Neural progenitor cell (in vitro differentiated cells): ENCODE data around the gene TNFRSF8.

Experiments used
- EZH2 ChIP-seq: fragments of 200-600 bp; sonication (generic); IDR thresholded peaks from 2 replicates; pipeline ENCODE4 v1.6.1; 2017; ENCODE audit warnings: antibody characterized with exemption, mild to moderate bottlenecking, moderate library complexity
- EZH2phosphoT487 ChIP-seq: fragments of 200-600 bp; sonication (generic); IDR thresholded peaks from 2 replicates; pipeline ENCODE4 v1.6.1; 2017; ENCODE audit warnings: antibody characterized with exemption
- TF ChIP-seq, protein P1 (sequence below): fragments of 200-600 bp; sonication (generic); IDR thresholded peaks from 2 replicates; pipeline ENCODE4 v1.5.1; 2017; ENCODE audit warnings: antibody characterized with exemption, mild to moderate bottlenecking

DNA sequence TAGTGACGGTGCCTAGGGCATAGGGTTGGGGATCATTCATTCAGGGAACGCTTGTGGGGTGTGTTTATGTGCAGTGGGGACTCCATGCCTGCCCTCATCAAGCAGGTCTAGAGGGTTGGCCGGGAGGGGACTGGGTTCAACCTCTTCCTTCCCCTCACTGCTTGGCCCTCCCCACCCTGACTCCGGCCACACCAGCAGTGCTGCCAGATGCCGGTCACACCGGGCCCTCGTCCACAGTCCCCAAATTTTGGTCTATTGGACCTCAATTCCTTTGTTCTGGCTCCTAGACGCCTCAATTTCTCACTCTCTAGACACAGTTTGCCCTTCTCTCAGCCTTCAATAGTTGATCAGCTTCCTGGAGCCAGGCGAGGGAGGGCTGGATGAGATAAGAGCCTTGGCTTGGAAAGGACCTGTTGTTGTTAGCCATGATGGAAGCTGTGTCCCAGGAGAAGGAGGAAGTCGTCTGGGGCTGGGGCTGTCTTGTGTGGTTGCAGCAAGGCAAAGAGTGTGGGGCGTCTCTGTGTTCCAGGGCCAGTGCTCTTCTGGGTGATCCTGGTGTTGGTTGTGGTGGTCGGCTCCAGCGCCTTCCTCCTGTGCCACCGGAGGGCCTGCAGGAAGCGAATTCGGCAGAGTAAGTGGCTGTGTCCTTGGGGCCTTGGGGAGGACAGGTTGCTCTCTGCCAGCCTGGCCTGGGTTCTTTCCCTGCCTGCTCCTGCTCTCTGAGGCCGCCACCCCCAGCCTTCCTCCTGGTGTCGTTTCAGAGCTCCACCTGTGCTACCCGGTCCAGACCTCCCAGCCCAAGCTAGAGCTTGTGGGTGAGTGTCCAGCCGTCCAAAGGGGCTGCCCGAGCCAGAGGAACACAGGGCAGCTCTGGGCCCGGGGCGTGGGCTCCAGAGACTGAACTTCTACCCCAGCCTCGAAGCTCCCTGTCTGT, 62.6 kb downstream of the TNFRSF8 start:
- TF ChIP-seq, protein P1, sequence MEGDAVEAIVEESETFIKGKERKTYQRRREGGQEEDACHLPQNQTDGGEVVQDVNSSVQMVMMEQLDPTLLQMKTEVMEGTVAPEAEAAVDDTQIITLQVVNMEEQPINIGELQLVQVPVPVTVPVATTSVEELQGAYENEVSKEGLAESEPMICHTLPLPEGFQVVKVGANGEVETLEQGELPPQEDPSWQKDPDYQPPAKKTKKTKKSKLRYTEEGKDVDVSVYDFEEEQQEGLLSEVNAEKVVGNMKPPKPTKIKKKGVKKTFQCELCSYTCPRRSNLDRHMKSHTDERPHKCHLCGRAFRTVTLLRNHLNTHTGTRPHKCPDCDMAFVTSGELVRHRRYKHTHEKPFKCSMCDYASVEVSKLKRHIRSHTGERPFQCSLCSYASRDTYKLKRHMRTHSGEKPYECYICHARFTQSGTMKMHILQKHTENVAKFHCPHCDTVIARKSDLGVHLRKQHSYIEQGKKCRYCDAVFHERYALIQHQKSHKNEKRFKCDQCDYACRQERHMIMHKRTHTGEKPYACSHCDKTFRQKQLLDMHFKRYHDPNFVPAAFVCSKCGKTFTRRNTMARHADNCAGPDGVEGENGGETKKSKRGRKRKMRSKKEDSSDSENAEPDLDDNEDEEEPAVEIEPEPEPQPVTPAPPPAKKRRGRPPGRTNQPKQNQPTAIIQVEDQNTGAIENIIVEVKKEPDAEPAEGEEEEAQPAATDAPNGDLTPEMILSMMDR = no peak
- no peak for TF ChIP-seq EZH2
- no peak for TF ChIP-seq EZH2phosphoT487
